GM18520 (cell line): ENCODE results near the gene NANOS3.

Source experiments
- ATAC-seq: cut with Tn5 transposase; IDR thresholded peaks from one replicate; pipeline ENCODE4 v1.9.1; 2021; ENCODE audit not compliant: unreplicated experiment

The NANOS3 gene

DNA sequence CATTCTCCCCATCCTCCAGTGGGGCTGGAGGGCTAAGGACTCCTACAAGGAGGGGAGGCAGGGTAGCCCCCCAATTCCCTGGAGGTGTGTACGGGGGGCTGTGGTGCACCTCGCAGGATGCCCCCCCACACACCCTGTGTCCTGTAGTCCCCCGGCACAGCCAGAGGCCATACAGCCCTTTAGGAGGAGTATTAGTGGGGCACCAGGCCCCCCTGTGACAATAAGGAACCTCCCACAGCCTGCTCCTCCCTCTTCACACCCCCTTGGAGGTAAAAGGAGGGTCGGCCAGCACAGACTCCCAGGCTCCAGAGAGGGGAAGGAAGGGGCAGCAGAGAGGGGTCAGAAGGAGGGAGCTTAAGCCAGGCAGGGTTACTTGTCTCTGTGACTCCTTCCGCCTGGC lies at the start of gene NANOS3:
NANOS3 (plus strand) TSS at position 301 of the 400 bp plus-strand sequence. CDS start 115 bp downstream, outside the sequence.
- ATAC-seq = no peak

DNA sequence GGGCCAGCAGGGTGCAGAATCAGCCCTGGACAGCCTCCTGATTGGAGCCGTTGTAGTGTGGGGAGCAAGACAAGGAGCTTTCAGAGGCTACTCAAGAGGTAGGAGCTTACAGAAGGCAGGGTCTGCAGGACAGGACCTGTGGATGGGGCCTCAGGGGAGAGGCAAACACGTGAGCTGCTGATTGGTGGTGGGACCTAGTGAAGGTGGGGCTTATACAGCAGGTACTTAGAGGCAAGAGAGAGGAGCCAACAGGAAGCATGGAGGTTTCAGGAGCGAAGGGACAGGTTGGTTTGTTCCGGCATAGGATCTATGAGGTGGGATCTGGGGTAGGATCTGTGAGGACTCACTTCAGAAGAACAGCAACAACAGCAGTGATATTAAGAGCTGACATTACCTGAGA lies 49.3 kb upstream of the NANOS3 start:
- ATAC-seq = no peak

DNA sequence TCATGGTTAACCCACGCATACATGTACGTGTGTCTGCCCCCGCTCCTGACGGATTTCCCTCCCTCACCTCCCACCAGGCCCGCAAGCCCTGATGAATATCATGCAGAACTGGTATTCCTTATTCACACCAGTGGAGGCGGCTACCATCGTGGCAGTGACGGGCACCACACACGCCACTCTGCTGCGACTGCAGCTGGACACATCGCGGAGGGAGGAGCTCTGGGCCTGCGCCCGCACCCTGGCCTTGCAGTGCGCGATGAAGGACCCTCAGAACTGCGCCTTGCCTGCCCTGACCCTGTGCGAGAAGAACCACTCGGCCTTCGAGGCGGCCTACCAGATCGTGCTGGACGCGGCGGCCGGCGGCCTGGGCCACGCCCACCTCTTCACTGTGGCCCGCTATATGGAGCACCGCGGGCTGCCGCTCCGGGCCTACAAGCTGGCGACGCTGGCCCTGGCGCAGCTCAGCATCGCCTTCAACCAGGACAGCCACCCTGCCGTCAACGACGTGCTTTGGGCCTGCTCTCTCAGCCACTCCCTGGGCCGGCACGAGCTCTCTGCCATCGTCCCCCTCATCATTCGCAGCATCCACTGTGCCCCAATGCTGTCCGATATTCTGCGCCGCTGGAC lies 46.7 kb upstream of the NANOS3 start:
- no peak for ATAC-seq

DNA sequence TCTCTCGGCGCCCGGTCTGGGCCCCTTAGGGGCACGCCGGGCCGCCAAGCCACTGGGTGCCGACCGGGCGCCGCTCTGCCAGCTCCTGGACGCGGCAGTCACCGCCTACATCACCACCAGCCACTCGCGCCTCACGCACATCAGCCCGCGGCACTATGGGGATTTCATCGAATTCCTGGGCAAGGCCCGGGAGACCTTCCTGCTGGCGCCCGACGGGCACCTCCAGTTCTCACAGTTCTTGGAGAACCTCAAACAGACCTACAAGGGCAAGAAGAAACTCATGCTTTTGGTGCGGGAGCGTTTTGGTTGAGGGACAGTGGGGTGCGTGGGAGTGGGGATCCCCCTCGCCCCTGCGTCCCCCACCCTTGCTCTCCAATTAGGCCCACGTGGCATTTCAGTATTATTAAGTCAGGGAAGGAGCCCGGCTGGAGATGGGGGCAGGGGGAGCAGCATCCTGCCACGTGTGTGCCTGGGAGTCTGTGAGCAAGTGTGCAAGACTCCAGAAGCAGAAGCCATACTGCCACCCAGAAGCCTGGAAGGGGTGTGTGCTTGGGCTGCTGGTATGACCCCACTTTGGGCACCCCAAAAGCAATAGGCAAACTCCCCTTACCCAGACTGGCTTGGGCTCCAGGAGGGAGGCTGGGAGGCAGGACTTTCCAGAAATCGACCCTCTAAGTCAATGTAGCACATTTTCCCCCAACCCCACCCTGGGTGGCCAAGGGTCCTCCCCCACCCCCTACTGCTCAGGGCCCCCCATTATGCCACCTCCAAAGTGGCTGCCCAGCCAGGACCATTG lies 46.0 kb upstream of the NANOS3 start:
- ATAC-seq = no peak

DNA sequence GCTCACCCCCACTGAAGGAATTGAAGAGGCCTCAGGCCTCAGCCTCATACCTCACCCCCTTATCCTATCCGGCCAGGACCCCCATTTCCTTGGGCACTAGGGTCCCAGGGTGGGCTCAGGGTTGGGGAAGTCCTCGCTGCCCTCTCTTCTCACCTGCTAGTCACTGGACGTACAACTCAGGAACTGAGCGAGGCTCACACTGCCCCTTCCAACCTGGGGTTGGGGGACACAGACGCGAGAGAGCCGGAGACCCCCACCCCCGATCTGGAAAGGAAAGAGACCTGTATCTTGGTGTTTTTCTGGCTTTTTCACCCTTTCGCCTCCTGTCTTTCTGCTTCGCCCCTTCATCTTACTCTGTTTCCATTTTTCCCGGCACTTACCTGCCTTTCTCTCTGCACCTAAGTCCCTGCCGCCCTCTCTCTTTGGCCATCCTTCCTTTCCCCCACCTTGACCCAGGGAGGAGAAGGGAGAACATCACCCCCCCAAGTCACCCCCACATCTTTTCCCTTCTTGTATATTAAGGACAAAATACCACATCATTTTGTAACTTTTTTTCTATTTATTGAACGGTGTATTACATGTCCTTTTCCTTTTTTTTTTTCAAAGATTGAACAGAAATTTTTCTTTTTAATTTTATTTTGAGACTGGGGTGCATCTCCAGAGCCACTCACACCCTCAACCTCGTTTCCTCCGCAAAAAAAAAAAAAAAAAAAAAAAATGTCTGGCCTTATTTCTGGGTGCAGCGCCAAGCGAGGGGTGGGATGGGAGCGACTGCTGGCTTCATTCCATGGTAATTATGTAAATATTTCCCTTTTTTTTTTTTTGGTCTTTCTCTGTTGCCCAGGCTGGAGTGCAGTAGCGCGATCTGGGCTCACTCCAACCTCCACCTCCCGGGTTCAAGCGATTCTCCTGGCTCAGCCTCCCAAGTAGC lies 45.1 kb upstream of the NANOS3 start:
- ATAC-seq = no peak

DNA sequence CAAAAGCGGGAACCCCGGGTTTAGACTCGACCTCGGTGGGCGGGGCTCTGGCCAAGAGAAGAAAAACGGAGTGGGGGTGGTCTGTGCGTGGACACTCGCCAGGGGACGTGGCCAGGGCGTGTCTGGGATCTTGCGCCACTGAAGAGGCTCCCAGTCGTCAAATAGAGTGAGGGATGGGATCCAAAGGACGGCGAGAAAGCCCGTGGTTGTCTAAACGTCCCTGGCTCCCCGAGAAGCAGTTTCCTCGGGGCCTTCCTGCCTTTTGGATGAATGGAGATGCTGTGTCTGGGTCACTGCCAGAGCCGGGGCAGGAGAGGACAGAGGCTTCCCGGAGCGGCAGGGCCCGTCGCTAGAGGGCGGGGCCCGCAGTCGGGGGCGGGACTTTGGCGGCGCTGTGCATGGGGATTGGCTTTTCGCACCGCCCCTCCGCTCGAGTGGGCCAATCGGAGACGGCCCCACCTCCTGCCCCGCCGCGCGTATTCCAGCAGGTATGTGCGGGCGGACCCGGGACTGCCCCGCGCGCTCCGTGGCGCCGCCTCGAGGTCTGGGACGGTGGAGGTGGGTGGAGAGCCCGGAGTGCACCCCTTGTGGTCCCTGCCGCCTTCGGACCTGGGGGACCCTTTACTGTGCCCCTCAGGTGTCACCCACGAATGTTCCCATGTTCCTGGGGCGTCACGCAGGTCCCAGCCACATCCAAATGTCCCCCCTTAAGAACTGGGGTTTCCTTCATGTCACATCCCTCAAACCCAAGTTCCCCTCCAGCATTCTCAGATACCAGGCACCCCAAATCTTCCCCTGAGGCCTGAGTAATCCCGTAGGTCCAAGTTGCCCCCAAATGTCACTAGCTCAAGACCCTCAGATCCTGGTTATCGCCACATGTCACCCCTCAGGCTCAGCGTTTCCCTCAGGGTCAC lies 43.3 kb upstream of the NANOS3 start:
- ATAC-seq = peak; percentile 62

DNA sequence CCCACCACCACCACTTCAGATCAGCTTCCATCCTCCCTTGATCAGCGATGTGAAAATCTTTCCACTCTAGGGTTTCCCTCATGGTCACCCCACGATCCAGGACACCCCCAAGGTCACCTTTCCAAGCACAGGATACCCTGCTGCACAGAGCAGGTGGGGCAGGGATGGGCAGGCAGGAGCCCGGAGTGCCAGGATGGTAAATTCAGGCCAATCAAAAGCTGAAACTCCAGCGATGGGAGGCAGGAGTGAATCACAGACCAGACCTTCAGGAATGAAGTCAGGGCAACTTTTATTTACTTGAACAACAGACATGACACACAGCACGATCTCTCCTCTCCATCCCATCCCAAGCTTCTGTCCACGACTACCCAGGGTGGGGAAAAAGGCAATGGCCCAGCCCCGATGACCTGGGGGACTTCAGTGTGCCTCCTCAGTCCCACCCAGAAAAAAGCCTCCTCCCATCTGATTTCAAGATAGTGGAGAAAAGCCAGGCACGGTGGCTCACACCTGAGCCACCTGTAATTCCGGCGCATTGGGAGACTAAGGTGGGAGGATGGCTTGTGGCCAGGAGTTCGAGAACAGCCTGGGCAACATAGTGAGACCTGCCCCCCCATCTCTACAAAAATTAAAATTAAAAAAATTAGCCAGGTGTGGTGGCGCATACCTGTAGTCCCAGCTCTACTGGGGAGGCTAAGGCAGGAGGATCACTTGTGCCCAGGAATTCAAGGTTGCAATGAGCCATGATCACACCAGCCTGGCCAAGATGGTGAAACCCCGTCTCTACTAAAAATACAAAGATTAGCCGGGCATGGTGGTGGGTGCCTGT lies 42.5 kb upstream of the NANOS3 start:
- ATAC-seq = no peak

DNA sequence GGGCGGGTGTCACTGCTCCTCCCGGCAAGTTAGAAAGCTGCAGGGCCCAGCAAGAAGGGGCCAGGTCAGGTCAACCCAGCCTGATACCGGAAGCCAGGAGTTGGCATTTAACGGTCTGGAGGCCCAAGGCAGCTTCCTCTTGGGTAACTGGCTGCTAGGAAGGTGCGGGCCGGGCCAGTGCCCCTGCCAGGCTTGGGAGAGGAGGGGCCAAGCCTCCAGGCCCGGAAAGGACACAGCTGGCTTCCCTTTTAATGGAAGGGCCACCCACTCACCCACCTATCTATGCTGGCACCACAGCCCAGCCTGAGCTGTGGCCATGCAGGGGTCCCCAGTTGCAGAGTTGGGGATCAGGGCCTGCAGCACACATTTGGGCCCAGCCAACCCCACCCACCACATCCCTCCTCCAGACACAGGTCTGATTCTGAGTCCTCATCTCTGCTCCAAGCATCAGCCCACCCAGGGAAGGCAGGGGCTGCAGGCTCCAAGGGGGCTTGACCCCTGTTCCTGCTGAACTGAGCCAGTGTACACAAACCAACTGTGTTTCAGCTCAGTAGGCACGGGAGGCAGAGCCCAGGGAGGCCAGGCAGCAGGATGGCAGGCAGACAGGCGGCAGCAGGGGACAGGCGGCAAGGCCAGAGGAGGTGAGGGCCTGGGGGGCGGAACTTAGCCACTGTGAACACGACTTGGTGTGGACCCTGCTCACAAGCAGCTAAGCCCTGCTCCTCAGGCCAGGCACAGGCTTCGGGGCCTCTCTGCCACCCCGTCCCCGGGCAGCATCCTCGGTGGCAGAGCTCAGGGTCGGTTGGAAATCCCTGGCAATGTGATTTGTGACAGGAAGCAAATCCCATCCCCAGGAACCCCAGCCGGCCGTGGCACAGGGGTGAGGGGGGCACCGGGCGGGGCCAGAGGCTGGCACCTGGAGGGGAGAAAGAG lies 40.9 kb upstream of the NANOS3 start:
- no peak for ATAC-seq

DNA sequence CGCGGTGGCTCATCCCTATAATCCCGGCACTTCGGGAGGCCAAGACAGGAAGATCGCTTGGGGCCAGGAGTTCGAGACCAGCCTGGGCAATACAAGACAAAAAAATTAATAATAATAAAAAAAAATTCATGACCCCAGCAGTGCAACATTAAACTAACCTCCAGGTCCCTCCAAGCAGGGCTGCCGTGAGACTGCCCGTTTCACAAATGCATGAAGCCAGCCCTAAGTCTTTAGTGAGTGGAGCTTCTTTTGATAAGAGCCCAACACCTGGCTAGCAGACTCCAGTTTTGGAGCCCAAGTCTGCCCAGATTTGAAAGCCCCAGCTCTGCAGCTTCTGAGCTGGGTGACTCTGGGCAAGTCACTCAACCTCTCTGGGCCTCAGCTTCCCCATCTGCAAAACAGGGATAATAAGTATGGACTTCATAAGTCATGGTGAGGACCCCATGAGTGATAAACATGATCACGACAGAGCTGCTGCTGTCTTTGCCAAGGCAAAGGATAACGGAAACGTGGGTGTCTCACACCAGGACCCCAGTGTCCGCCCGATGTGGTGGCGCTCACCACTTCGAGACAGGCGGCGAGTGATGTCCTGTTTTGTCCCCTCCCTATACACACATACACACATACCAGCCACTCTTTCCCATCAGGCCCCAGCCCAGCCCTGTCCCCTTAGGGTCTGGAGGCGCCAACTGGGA lies 38.4 kb upstream of the NANOS3 start:
- no peak for ATAC-seq

DNA sequence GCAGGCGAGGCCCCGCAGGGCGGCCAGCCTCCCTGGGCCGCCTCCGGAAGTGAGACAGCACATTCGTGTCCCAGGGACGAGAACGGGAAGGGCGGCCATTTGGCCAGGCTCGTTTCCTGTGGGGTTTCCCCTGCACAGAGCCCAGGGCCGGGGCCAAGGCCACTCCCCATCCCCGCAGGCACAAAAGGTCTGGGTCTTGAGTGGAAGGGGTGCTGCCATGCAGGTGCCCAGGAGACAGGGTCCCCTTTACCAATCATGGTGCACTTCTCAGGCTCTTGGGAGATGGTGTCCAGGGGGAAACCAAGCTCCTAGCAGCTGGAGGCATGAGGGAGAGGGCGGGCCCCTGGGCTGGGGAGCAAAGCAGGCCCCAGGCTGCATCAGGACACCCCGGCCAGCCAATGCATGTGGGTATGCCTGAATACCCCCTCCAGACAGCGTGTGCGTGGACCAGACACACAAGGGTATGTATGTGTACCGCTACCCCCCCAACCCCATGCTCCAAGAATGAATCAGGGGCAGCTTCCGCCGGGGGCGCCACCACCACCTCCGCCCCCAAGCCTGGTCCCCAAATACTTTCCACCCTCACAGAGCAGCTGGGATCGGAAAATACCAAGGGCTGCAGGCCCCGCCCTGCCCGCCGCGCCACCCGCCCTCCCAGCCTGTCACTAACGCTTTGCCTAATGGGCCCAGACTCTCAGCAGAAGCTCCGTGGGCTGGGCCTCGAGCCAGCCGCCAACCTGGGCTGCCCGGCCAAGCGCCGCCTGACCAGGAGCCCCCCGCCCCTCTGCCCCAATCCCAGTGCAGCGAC lies 37.6 kb upstream of the NANOS3 start:
- peak; percentile 21 for ATAC-seq

DNA sequence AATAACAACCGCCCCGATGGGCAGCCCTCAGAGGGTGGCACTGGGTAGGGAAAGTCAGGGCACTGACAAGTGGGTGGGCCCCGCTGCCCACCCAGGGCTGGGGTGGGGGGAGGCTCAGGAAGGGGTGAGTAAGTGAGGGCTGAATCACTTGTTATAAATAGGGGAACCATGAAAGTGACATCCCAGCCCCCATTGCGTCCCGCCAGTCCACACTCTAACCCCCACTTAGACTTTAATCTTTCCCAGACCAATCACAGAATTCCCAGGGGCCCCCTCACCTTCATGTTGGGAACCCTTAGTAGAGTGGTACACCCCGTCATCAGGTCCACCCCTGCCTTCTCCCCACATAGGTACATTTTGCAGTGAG lies 37.0 kb upstream of the NANOS3 start:
- no peak for ATAC-seq

DNA sequence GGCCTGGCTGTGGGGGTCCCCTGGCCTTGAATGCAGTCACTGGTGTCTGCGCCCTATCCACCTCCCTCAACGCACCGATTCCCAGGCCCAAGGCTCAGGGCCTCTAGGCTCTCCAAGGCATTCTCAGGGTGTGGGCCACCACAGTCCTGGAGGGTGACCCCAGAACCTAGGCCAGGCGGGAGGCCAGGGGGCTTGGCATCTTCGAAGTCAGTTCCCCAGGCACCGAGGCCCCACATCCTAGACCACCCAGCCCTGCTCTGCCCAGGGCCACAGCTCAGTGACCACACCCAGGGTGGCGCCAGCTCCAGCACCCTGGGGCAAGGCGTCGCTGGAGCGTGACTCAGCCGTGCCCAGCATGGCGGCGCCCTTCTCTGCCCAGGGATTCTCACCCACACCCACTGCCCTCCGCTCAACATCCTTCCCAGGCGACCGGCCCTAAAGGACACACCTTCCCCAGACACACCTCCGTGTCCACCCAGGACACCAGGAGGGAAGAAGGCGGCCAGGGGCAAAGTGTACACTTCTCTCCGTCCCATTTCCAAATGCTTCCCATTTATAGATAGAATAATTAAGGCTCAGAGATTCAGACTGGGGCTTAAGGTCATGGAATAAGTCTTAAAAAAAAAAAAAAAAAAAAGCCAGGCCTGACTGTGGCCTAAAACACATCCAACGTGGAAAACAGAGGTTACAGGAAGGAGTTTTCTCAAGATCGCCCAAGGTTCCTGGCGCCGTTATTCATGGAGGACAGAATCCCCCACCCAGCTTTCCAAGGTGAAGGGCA lies 36.4 kb upstream of the NANOS3 start:
- ATAC-seq = no peak

DNA sequence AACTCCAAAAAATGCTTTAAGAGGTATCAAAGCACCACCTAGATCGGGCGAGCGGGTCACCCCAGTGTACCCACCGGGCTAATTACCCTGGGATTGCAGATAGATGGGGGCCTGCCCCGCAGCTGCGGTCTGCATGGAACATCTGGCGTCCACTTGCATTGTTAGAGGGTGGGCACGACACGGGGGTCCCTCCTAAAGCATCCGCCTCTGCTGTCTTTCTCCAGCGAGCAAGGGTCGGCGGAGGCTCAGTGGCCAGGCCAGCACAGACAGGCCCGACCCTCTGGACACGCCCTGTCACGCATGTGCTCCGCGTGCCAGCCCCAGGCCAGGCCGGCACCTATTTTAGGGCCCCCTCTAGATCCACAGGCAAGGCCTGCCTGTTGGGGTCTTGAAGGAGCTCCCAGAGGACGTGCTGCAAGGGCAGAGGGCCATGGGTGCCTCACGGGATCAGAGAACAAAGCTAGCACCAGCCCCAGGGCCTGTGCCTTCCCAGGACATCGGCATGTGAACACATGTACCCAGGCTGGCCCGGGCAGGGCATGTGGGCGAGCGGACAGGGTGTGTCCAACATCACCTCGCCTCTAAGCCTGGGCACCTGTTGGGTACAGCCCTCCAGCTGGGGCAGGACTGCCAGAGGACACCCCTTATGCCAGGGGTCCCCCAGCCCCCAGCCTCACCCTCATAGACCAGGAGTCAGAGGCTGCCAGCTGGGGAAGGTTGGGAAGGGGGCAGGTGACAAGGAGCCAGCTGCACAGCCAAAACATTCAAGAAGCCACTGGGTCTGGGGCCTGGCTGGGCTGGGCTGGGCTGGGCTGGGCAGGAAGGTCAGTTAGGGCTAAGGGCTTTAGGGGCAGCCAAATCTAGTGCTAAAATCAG lies 35.6 kb upstream of the NANOS3 start:
- no peak for ATAC-seq

DNA sequence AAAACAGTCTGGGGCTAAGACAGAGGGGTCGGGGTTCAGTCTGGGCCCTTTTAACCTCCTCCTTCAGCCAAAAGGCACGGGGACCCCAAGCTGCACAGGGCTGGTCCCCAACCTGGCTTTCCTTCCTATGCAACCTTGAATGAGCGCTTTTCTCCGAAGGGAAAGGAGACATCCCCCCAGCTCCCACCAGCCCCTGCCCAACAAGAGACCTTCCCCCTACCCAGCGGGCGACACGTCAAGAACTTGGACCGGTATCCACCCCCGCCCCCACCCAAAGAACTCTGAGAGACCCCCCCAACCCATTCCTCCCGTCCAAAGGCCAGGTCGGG lies 35.0 kb upstream of the NANOS3 start:
- ATAC-seq = no peak

DNA sequence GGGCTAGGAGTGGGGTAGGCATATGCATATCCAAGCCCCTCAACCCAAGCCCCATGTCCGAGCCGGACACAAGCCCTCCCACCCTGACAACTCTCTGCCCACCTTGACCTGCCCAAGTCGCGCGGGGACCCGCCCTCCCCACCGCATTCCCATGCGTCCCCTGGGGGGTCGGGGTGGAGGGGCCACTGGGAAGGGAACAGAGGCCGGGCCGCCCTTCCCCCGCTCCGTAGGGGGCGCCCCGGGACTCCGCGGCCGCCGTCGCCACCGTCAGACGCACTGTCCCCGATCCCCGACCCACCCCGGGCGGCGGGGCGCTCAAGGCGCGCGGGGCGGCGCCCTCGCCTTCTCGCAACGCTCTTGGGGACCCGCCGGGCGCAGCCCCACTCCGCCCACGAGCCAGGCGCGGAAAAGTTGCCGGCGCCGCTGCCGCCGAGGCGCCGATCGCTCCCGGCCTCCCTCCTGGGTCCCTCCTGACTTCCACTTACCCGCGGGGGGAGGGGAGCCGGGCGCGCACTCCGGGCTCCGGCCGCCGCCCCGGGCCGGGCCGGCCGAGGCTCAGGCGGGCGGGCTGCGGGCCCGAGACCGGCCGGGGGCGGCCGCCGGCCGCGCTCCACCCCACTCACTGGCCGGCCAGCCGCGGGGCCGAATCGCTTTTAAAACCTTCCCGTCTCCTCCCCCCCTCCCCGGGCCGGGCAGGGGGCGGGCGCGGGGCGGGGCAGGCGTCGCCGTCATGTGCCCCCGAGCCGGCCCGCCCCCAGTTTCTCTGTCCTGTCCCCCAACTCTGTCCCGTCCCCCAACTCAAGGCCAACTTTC lies 34.4 kb upstream of the NANOS3 start:
- no peak for ATAC-seq
